Tibial nerve (tissue), 4 donors: ENCODE measurements around the gene ITGB6. TPM values are rescaled to one million over a fixed set of nuclear protein-coding genes. Genes with fewer than 3 reads are reported as not detected.

Experiments
- DNase-seq, 2 donors: peaks; one replicate each; pipeline ENCODE4 v3.0.0-alpha.2; 2019; ENCODE audit warnings: low spot score in 2 of 2
- H3K27ac ChIP-seq, 4 donors: fragments of 200-600 bp; sonication (generic) in 3 of 4; one replicate each; pipeline ENCODE4 v1.5.1; 2017 to 2019; ENCODE audit warnings: mild to moderate bottlenecking in 1 of 4
- H3K27me3 ChIP-seq, 2 donors: fragments of 200-600 bp; sonication (generic) in 1 of 2; one replicate each; pipeline versions ENCODE4 v1.5.1 to v1.6.0; 2017 to 2019
- H3K36me3 ChIP-seq, 3 donors: fragments of 200-600 bp; sonication (generic); one replicate each; pipeline ENCODE4 v1.5.1; 2018 to 2019
- H3K4me1 ChIP-seq, 4 donors: fragments of 200-600 bp; sonication (generic) in 3 of 4; one replicate each; pipeline ENCODE4 v1.5.1; 2017 to 2019
- H3K4me3 ChIP-seq, 4 donors: fragments of 200-600 bp; sonication (generic) in 3 of 4; one replicate each; pipeline ENCODE4 v1.5.1; 2017 to 2019; ENCODE audit warnings: mild to moderate bottlenecking in 1 of 4, moderate library complexity in 1 of 4
- H3K9me3 ChIP-seq, 4 donors: fragments of 200-600 bp; sonication (generic) in 3 of 4; one replicate each; pipeline ENCODE4 v1.5.1; 2017 to 2019
- CTCF ChIP-seq, 5 experiments: fragments of 200-600 bp in 3 of 5; fragments of 450-650 bp in 2 of 5; sonication (generic) in 3 of 5; IDR thresholded peaks; one replicate each; pipeline ENCODE4 v1.5.1; 2016 to 2019; ENCODE audit warnings: antibody characterized with exemption in 5 of 5, mild to moderate bottlenecking in 3 of 5, moderate library complexity in 2 of 5
- EP300 ChIP-seq, 2 donors: sonication (generic); formaldehyde crosslinking; IDR thresholded peaks; one replicate each; pipeline ENCODE4 v1.6.1; 2017; ENCODE audit warnings: antibody characterized with exemption in 2 of 2, mild to moderate bottlenecking in 1 of 2
- POLR2A ChIP-seq, 2 donors: fragments of 450-650 bp; IDR thresholded peaks; one replicate each; pipeline ENCODE4 v1.6.1; 2017; ENCODE audit warnings: antibody characterized with exemption in 2 of 2, mild to moderate bottlenecking in 2 of 2, moderate library complexity in 2 of 2
- WGBS, 2 donors: methylation state at CpG; one replicate each; pipeline ENCODE4 v1.1.5; 2018; 5-methylcytosine and 5-hydroxymethylcytosine counted together
- total RNA-seq, 4 donors: library from RNA; depleted of rRNA; stranded (reverse); fragments of >200 nt; gene quantifications; one replicate each; pipeline ENCODE4 v1.1.0, GENCODE V29; 2016

The ITGB6 gene
- total RNA-seq, 4 donors from 2014 or later = not detected

- Histone ChIP-seq H3K27ac (no peak overlapping the region), H3K4me3 (no peak overlapping the region), H3K27me3 (no peaks in the 10 kb centered on the region), H3K4me1 (no peaks in the 10 kb centered on the region), H3K36me3 (no peaks in the 10 kb centered on the region), H3K9me3 (no peaks in the 10 kb centered on the region)
- DNase-seq = no peak
- 59 to 67% methylated on average over 3 of the region's 3 CpGs for WGBS, 2 donors
- no peak for TF ChIP-seq CTCF (IDR thresholded peaks at IDR 0.05)
- no peak for TF ChIP-seq EP300 (IDR thresholded peaks at IDR 0.05)
- no peak for TF ChIP-seq POLR2A (IDR thresholded peaks at IDR 0.05)
These were observed 43.0 kb upstream of the ITGB6 start for GRCh38 chr2:160242893-160243564.

GRCh38 chr2:160241251-160242137 is 41.4 kb upstream of the ITGB6 start:
- 57 to 65% methylated on average over 4 of the region's 4 CpGs for WGBS, 2 donors
- DNase-seq = peak in 1 of 2 donors; percentile 17
- Histone ChIP-seq H3K27me3 (no peaks in the 10 kb centered on the region), H3K27ac (no peak overlapping the region), H3K4me1 (no peaks in the 10 kb centered on the region), H3K9me3 (no peaks in the 10 kb centered on the region), H3K36me3 (no peaks in the 10 kb centered on the region), H3K4me3 (no peak overlapping the region)
- TF ChIP-seq EP300 (IDR thresholded peaks at IDR 0.05) (peak in 1 of 2 donors; percentile 8), POLR2A (IDR thresholded peaks at IDR 0.05) (no peak), CTCF (IDR thresholded peaks at IDR 0.05) (no peak)

GRCh38 chr2:160239436-160239835 is 39.4 kb upstream of the ITGB6 start:
- Histone ChIP-seq H3K36me3 (no peaks in the 10 kb centered on the region), H3K4me1 (no peaks in the 10 kb centered on the region), H3K27me3 (no peaks in the 10 kb centered on the region), H3K9me3 (no peaks in the 10 kb centered on the region), H3K27ac (no peak overlapping the region), H3K4me3 (no peak overlapping the region)
- 70 to 75% methylated on average over 5 of the region's 5 CpGs for WGBS, 2 donors
- DNase-seq = no peak
- TF ChIP-seq CTCF (IDR thresholded peaks at IDR 0.05) (no peak), POLR2A (IDR thresholded peaks at IDR 0.05) (no peak), EP300 (IDR thresholded peaks at IDR 0.05) (no peak)

- H3K27ac ChIP-seq = no peak overlapping the region
- no peak for TF ChIP-seq EP300 (IDR thresholded peaks at IDR 0.05)
- no peak for TF ChIP-seq POLR2A (IDR thresholded peaks at IDR 0.05)
- no peak for TF ChIP-seq CTCF (IDR thresholded peaks at IDR 0.05)
These were observed 38.3 kb upstream of the ITGB6 start for GRCh38 chr2:160238392-160238791.

GRCh38 chr2:160232905-160233475 is 32.9 kb upstream of the ITGB6 start:
- Histone ChIP-seq H3K27ac (no peak overlapping the region), H3K27me3 (no peaks in the 10 kb centered on the region), H3K9me3 (no peaks in the 10 kb centered on the region), H3K4me1 (no peaks in the 10 kb centered on the region), H3K36me3 (no peaks in the 10 kb centered on the region), H3K4me3 (no peak overlapping the region)
- WGBS, 2 donors = 82 to 86% methylated on average over 3 of the region's 3 CpGs
- no peak for DNase-seq
- TF ChIP-seq CTCF (IDR thresholded peaks at IDR 0.05) = no peak
- TF ChIP-seq POLR2A (IDR thresholded peaks at IDR 0.05) = no peak
- no peak for TF ChIP-seq EP300 (IDR thresholded peaks at IDR 0.05)

More at GRCh38 chr2:160238392-160238791, 38.3 kb upstream of the ITGB6 start:
- no peak overlapping the region for H3K4me3 ChIP-seq
- no peaks in the 10 kb centered on the region for H3K9me3 ChIP-seq
- DNase-seq = no peak
- no peaks in the 10 kb centered on the region for H3K27me3 ChIP-seq
- no peaks in the 10 kb centered on the region for H3K36me3 ChIP-seq
- 83 to 92% methylated on average over 4 of the region's 4 CpGs for WGBS, 2 donors
- H3K4me1 ChIP-seq = no peaks in the 10 kb centered on the region
